Gastroesophageal sphincter (tissue), 4 donors: ENCODE data around the gene CNTNAP2. TPM values are rescaled to one million over a fixed set of nuclear protein-coding genes. Genes with fewer than 3 reads are reported as not detected.
A peak's percentile ranks its signal among the peaks of the same experiment; 100 is the strongest.

Experiments used
- ATAC-seq: fragments of 150-250 bp; one replicate; pipeline ENCODE4 v1.9.1; 2016; ENCODE audit warnings: mild to moderate bottlenecking, moderate library complexity
- H3K27ac ChIP-seq, 4 donors: fragments of 200-600 bp; sonication (generic) in 3 of 4; 1 replicate in 3 of 4; 2 replicates in 1 of 4; pipeline ENCODE4 v1.5.1; 2016 to 2019
- H3K27me3 ChIP-seq: fragments of 200-600 bp; sonication (generic); one replicate; pipeline ENCODE4 v1.5.1; 2019
- H3K36me3 ChIP-seq, 2 donors: fragments of 200-600 bp; sonication (generic); one replicate each; pipeline ENCODE4 v1.5.1; 2019; ENCODE audit warnings: control low read depth in 1 of 2
- H3K4me1 ChIP-seq, 3 donors: fragments of 200-600 bp; sonication (generic); 1 replicate in 2 of 3; 2 replicates in 1 of 3; pipeline ENCODE4 v1.5.1; 2016 to 2019; ENCODE audit warnings: control low read depth in 2 of 3
- H3K4me3 ChIP-seq, 2 donors: fragments of 200-600 bp; sonication (generic); one replicate each; pipeline ENCODE4 v1.5.1; 2019; ENCODE audit warnings: mild to moderate bottlenecking in 1 of 2, moderate library complexity in 1 of 2
- H3K9me3 ChIP-seq, 3 donors: fragments of 200-600 bp; sonication (generic); one replicate each; pipeline ENCODE4 v1.5.1; 2017 to 2019; ENCODE audit warnings: control low read depth in 2 of 3
- CTCF ChIP-seq, 4 experiments: fragments of 200-600 bp in 2 of 4; fragments of 450-650 bp in 2 of 4; sonication (generic) in 1 of 4; IDR thresholded peaks; one replicate each; pipeline ENCODE4 v1.5.1; 2017 to 2019; ENCODE audit warnings: antibody characterized with exemption in 4 of 4, mild to moderate bottlenecking in 2 of 4, moderate library complexity in 2 of 4
- EP300 ChIP-seq: sonication (generic); formaldehyde crosslinking; IDR thresholded peaks from one replicate; pipeline ENCODE4 v1.6.1; 2017; ENCODE audit warnings: antibody characterized with exemption, mild to moderate bottlenecking
- POLR2A ChIP-seq, 2 donors: fragments of 450-650 bp; IDR thresholded peaks; one replicate each; pipeline ENCODE4 v1.6.1; 2017; ENCODE audit warnings: antibody characterized with exemption in 2 of 2, mild to moderate bottlenecking in 2 of 2, moderate library complexity in 1 of 2
- POLR2AphosphoS5 ChIP-seq: sonication (generic); formaldehyde crosslinking; IDR thresholded peaks from one replicate; pipeline ENCODE4 v1.6.1; 2017; ENCODE audit warnings: antibody characterized with exemption
- WGBS, 2 donors: methylation state at CpG; one replicate each; pipeline ENCODE4 v1.1.5; 2018; ENCODE audit warnings: low coverage in 1 of 2; 5-methylcytosine and 5-hydroxymethylcytosine counted together
- total RNA-seq, 4 donors: library from RNA; depleted of rRNA; stranded (reverse); fragments of >200 nt; gene quantifications; one replicate each; pipeline ENCODE4 v1.1.0, GENCODE V29; 2016

Gene CNTNAP2
- total RNA-seq, 4 donors from 2014 or later, result 1.5 to 8.9 (median 3.2) TPM

GRCh38 chr7:148260599-148260998 is 2144.0 kb downstream of the CNTNAP2 start:
- 29% methylated on average over 1 of the region's 5 CpGs; no CpG with 5 or more reads in 1 of the 2 donors for WGBS, 2 donors
- H3K4me1 ChIP-seq, result peaks cover 0 to 30% (median 8%) of the 10 kb centered on the region in 3 donors
- peak; percentile 80 for ATAC-seq
- no peaks in the 10 kb centered on the region for H3K27me3 ChIP-seq
- no peak overlapping the region for H3K4me3 ChIP-seq
- no peaks in the 10 kb centered on the region for H3K36me3 ChIP-seq
- H3K27ac ChIP-seq, result peak overlapping the region; percentile 10 to 70 (median 65)
- H3K9me3 ChIP-seq, result no peaks in the 10 kb centered on the region
- TF ChIP-seq CTCF (IDR thresholded peaks at IDR 0.05), result no peak
- TF ChIP-seq POLR2AphosphoS5, result peak; percentile 86

- Histone ChIP-seq H3K4me3 (no peak overlapping the region), H3K27me3 (no peaks in the 10 kb centered on the region), H3K27ac (peak overlapping the region in 3 of 4 donors; percentile 63 to 70 (median 67)), H3K4me1 (peaks cover 0 to 30% (median 8%) of the 10 kb centered on the region in 3 donors), H3K9me3 (no peaks in the 10 kb centered on the region), H3K36me3 (no peaks in the 10 kb centered on the region)
- 100% methylated on average over 1 of the region's 10 CpGs; no CpG with 5 or more reads in 1 of the 2 donors for WGBS, 2 donors
- no peak for ATAC-seq
- no peak for TF ChIP-seq CTCF (IDR thresholded peaks at IDR 0.05)
- no peak for TF ChIP-seq POLR2A (IDR thresholded peaks at IDR 0.05)
- no peak for TF ChIP-seq POLR2AphosphoS5
- TF ChIP-seq EP300, result no peak
Observed at GRCh38 chr7:148261523-148261922, 2144.9 kb downstream of the CNTNAP2 start.

DNA sequence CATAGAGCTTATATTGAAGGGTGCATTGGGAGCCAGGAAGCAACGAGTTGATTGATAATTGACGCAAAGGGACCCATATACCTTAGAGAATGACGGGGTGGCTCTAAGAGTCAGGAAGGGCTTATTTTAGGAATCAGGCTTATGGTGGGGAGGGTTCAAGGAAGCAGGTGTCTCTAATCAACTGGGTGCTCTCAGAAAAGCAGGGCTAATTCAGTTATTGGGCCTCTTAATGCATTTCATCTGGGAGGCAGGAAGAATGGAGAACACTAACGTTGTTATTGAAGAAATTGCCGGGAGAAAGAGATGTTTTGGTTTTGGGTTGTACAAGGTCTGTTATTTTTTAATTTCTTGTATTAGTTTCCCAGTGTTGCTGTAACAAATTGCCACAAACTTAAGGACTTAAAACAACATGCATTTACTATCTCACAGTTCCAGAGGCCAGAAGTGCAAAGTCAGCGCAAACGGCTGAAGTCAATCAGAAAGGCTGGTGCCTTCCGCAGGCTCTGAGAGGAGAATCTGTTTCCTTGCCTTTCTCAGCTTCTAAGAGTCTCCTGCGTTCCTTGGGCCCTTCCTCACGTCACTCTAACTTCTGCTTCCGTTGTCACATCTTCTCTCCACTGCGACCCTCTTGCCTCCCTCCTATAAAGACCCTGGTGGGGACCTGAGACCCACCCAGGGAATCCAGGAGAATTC is 2145.5 kb downstream of the CNTNAP2 start:
- 56 to 66% methylated on average over 7 to 11 of the region's 12 CpGs for WGBS, 2 donors
- no peaks in the 10 kb centered on the region for H3K27me3 ChIP-seq
- no peak overlapping the region for H3K4me3 ChIP-seq
- TF ChIP-seq EP300, result no peak
- no peak for TF ChIP-seq CTCF (IDR thresholded peaks at IDR 0.05)
- TF ChIP-seq POLR2A (IDR thresholded peaks at IDR 0.05), result no peak
- no peak for TF ChIP-seq POLR2AphosphoS5
- H3K36me3 ChIP-seq, result no peaks in the 10 kb centered on the region
- H3K4me1 ChIP-seq, result peaks cover 0 to 30% (median 8%) of the 10 kb centered on the region in 3 donors
- H3K9me3 ChIP-seq, result no peaks in the 10 kb centered on the region
- ATAC-seq, result no peak
- no peak overlapping the region for H3K27ac ChIP-seq

DNA sequence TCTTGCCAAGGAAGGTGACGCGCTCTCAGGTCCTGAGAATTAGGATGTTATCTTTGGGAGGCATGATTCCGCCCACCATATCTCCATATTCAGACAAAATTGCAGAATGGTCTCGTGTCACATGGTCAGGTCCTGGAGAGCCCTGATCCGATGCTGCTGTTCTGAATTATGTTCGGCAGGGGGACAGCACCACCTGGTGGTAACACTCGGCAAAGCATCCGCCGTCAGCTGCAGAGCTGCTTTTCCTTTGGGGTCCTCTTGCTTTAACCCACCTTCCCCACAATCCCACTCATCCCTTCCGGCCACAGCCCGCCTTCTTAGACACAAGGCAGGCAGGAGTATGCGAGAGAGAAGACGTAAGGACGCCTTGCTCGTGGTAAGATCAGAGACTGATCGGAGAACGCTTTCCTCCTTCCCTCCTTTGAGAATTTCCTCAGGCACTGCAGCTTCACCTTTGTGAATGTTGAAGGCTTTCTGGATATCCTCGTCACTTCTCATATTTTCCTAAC is 2146.2 kb downstream of the CNTNAP2 start:
- Histone ChIP-seq H3K27ac (no peak overlapping the region), H3K9me3 (no peaks in the 10 kb centered on the region), H3K4me1 (peaks cover 0 to 30% (median 8%) of the 10 kb centered on the region in 3 donors), H3K4me3 (no peak overlapping the region), H3K27me3 (no peaks in the 10 kb centered on the region), H3K36me3 (no peaks in the 10 kb centered on the region)
- peak; percentile 78 to 95 (median 91) for TF ChIP-seq CTCF (IDR thresholded peaks at IDR 0.05)
- TF ChIP-seq POLR2AphosphoS5, result no peak
- peak; percentile 75 for ATAC-seq
- WGBS, 2 donors, result 10 to 11% methylated on average over 8 to 10 of the region's 18 CpGs
